ENCODE results near the gene PLAC8.

DNA sequence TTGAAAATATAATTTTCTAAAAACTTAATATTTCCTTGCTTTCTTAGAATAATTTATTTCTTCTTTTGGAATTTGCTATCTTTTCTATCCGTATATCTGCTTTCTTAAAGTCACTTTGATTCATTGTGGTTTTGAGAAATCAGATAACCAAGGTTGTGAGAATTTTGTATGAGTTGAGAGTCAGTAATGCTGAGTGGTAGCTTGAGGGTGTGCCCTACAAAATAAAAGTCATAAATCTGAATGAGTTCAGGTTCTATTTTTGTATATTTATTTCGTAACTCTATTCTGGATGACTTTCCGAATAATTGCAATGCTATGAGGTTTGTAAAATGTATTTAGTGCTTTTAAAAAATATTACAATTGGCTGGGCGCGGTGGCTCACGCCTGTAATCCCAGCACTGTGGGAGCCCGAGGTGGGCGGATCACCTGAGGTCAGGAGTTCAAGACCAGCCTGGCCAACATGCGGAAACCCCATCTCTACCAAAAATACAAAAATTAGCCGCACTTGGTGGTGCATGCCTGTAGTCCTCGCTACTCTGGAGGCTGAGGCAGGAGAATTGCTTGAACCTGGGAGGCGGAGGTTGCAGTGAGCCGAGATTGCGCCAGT is 70.6 kb downstream of the PLAC8 start:
- TF ChIP-seq, protein P1, sequence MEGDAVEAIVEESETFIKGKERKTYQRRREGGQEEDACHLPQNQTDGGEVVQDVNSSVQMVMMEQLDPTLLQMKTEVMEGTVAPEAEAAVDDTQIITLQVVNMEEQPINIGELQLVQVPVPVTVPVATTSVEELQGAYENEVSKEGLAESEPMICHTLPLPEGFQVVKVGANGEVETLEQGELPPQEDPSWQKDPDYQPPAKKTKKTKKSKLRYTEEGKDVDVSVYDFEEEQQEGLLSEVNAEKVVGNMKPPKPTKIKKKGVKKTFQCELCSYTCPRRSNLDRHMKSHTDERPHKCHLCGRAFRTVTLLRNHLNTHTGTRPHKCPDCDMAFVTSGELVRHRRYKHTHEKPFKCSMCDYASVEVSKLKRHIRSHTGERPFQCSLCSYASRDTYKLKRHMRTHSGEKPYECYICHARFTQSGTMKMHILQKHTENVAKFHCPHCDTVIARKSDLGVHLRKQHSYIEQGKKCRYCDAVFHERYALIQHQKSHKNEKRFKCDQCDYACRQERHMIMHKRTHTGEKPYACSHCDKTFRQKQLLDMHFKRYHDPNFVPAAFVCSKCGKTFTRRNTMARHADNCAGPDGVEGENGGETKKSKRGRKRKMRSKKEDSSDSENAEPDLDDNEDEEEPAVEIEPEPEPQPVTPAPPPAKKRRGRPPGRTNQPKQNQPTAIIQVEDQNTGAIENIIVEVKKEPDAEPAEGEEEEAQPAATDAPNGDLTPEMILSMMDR (IDR thresholded peaks at IDR 0.05; ENCODE audit: low read length), result no peak
- TF ChIP-seq EZH2 (optimal IDR thresholded peaks at IDR 0.05; ENCODE audit: low read depth, low read length), result no peak
